ENCODE measurements around the gene FRMD1.
A peak's percentile ranks its signal among the peaks of the same experiment; 100 is the strongest.

The FRMD1 gene

GRCh38 chr6:168045141-168045691 is 33.8 kb downstream of the FRMD1 start:
- Histone ChIP-seq H3K9me3 (ENCODE audit: control insufficient read depth in 5 of 5, low read length in 5 of 5) (peaks cover 0 to 21% (median 14%) of the 10 kb centered on the region in 5 donors), H3K36me3 (ENCODE audit: control insufficient read depth in 5 of 5, insufficient read depth in 5 of 5, low read length in 5 of 5) (no peaks in the 10 kb centered on the region), H3K27ac (ENCODE audit: low read depth, low read length) (peak overlapping the region; percentile 65), H3K4me3 (ENCODE audit: low read depth in 1 of 5, low read length in 5 of 5) (peak overlapping the region in 1 of 5 donors; percentile 81), H3K4me1 (ENCODE audit: control insufficient read depth in 5 of 5, insufficient read depth in 5 of 5, low read length in 5 of 5) (peaks cover 0 to 49% (median 15%) of the 10 kb centered on the region in 5 donors), H3K27me3 (ENCODE audit: control insufficient read depth in 5 of 5, insufficient read depth in 4 of 5, low read length in 5 of 5) (no peaks in the 10 kb centered on the region), H3K9ac (ENCODE audit: low read length in 5 of 5) (peak overlapping the region in 2 of 5 donors; percentile 25 to 51)

GRCh38 chr6:168044521-168045130 is 34.4 kb downstream of the FRMD1 start:
- Histone ChIP-seq H3K4me1 (ENCODE audit: control insufficient read depth in 5 of 5, insufficient read depth in 5 of 5, low read length in 5 of 5) (peaks cover 0 to 43% (median 9%) of the 10 kb centered on the region in 5 donors), H3K4me3 (ENCODE audit: low read depth in 1 of 5, low read length in 5 of 5) (peak overlapping the region in 1 of 5 donors; percentile 81), H3K9ac (ENCODE audit: low read length in 5 of 5) (peak overlapping the region in 1 of 5 donors; percentile 51), H3K27ac (ENCODE audit: low read depth, low read length) (peak overlapping the region; percentile 65), H3K36me3 (ENCODE audit: control insufficient read depth in 5 of 5, insufficient read depth in 5 of 5, low read length in 5 of 5) (no peaks in the 10 kb centered on the region), H3K27me3 (ENCODE audit: control insufficient read depth in 5 of 5, insufficient read depth in 4 of 5, low read length in 5 of 5) (no peaks in the 10 kb centered on the region), H3K9me3 (ENCODE audit: control insufficient read depth in 5 of 5, low read length in 5 of 5) (peaks cover 3 to 26% (median 18%) of the 10 kb centered on the region in 5 donors)

- Histone ChIP-seq H3K9ac (ENCODE audit: low read length in 5 of 5) (peak overlapping the region in 4 of 5 donors; percentile 11 to 75 (median 24)), H3K4me3 (ENCODE audit: low read depth in 1 of 5, low read length in 5 of 5) (peak overlapping the region in 3 of 5 donors; percentile 45 to 81 (median 62))
Observed at GRCh38 chr6:168043848-168044415, 35.1 kb downstream of the FRMD1 start.

GRCh38 chr6:168043193-168043847 is 35.7 kb downstream of the FRMD1 start:
- Histone ChIP-seq H3K9me3 (ENCODE audit: control insufficient read depth in 5 of 5, low read length in 5 of 5) (peaks cover 6 to 37% (median 24%) of the 10 kb centered on the region in 5 donors), H3K27ac (ENCODE audit: low read depth, low read length) (peak overlapping the region; percentile 69), H3K4me1 (ENCODE audit: control insufficient read depth in 5 of 5, insufficient read depth in 5 of 5, low read length in 5 of 5) (peaks cover 0 to 39% (median 9%) of the 10 kb centered on the region in 5 donors), H3K4me3 (ENCODE audit: low read depth in 1 of 5, low read length in 5 of 5) (peak overlapping the region in 3 of 5 donors; percentile 45 to 81 (median 62)), H3K36me3 (ENCODE audit: control insufficient read depth in 5 of 5, insufficient read depth in 5 of 5, low read length in 5 of 5) (no peaks in the 10 kb centered on the region), H3K9ac (ENCODE audit: low read length in 5 of 5) (peak overlapping the region in 4 of 5 donors; percentile 11 to 75 (median 34)), H3K27me3 (ENCODE audit: control insufficient read depth in 5 of 5, insufficient read depth in 4 of 5, low read length in 5 of 5) (no peaks in the 10 kb centered on the region)

More at GRCh38 chr6:168043848-168044415, 35.1 kb downstream of the FRMD1 start:
- peak overlapping the region; percentile 69 for H3K27ac ChIP-seq (ENCODE audit: low read depth, low read length)
- H3K27me3 ChIP-seq (ENCODE audit: control insufficient read depth in 5 of 5, insufficient read depth in 4 of 5, low read length in 5 of 5) = no peaks in the 10 kb centered on the region
- H3K4me1 ChIP-seq (ENCODE audit: control insufficient read depth in 5 of 5, insufficient read depth in 5 of 5, low read length in 5 of 5) = peaks cover 0 to 39% (median 9%) of the 10 kb centered on the region in 5 donors
- no peaks in the 10 kb centered on the region for H3K36me3 ChIP-seq (ENCODE audit: control insufficient read depth in 5 of 5, insufficient read depth in 5 of 5, low read length in 5 of 5)
- peaks cover 6 to 32% (median 22%) of the 10 kb centered on the region in 5 donors for H3K9me3 ChIP-seq (ENCODE audit: control insufficient read depth in 5 of 5, low read length in 5 of 5)

GRCh38 chr6:168042426-168043192 is 36.4 kb downstream of the FRMD1 start:
- no peaks in the 10 kb centered on the region for H3K27me3 ChIP-seq (ENCODE audit: control insufficient read depth in 5 of 5, insufficient read depth in 4 of 5, low read length in 5 of 5)
- peak overlapping the region; percentile 69 for H3K27ac ChIP-seq (ENCODE audit: low read depth, low read length)

GRCh38 chr6:168041928-168042327 is 37.1 kb downstream of the FRMD1 start:
- peak overlapping the region; percentile 30 to 81 (median 45) for H3K4me3 ChIP-seq (ENCODE audit: low read depth in 1 of 5, low read length in 5 of 5)
- H3K36me3 ChIP-seq (ENCODE audit: control insufficient read depth in 5 of 5, insufficient read depth in 5 of 5, low read length in 5 of 5) = no peaks in the 10 kb centered on the region
- peaks cover 0 to 46% (median 9%) of the 10 kb centered on the region in 5 donors for H3K4me1 ChIP-seq (ENCODE audit: control insufficient read depth in 5 of 5, insufficient read depth in 5 of 5, low read length in 5 of 5)
- peak overlapping the region; percentile 69 for H3K27ac ChIP-seq (ENCODE audit: low read depth, low read length)
- H3K9ac ChIP-seq (ENCODE audit: low read length in 5 of 5) = peak overlapping the region in 2 of 5 donors; percentile 39 to 75
- no peaks in the 10 kb centered on the region for H3K27me3 ChIP-seq (ENCODE audit: control insufficient read depth in 5 of 5, insufficient read depth in 4 of 5, low read length in 5 of 5)
- peaks cover 6 to 37% (median 24%) of the 10 kb centered on the region in 5 donors for H3K9me3 ChIP-seq (ENCODE audit: control insufficient read depth in 5 of 5, low read length in 5 of 5)

More at GRCh38 chr6:168042426-168043192, 36.4 kb downstream of the FRMD1 start:
- peak overlapping the region; percentile 1 to 81 (median 45) for H3K4me3 ChIP-seq (ENCODE audit: low read depth in 1 of 5, low read length in 5 of 5)
- no peaks in the 10 kb centered on the region for H3K36me3 ChIP-seq (ENCODE audit: control insufficient read depth in 5 of 5, insufficient read depth in 5 of 5, low read length in 5 of 5)
- peak overlapping the region in 3 of 5 donors; percentile 39 to 75 (median 47) for H3K9ac ChIP-seq (ENCODE audit: low read length in 5 of 5)
- H3K9me3 ChIP-seq (ENCODE audit: control insufficient read depth in 5 of 5, low read length in 5 of 5) = peaks cover 6 to 37% (median 24%) of the 10 kb centered on the region in 5 donors
- H3K4me1 ChIP-seq (ENCODE audit: control insufficient read depth in 5 of 5, insufficient read depth in 5 of 5, low read length in 5 of 5) = peaks cover 0 to 43% (median 9%) of the 10 kb centered on the region in 5 donors

- Histone ChIP-seq H3K36me3 (ENCODE audit: control insufficient read depth in 5 of 5, insufficient read depth in 5 of 5, low read length in 5 of 5) (no peaks in the 10 kb centered on the region), H3K9ac (ENCODE audit: low read length in 5 of 5) (no peak overlapping the region), H3K27me3 (ENCODE audit: control insufficient read depth in 5 of 5, insufficient read depth in 4 of 5, low read length in 5 of 5) (peaks cover 0 to 6% (median 1%) of the 10 kb centered on the region in 5 donors), H3K9me3 (ENCODE audit: control insufficient read depth in 5 of 5, low read length in 5 of 5) (peaks cover 6 to 37% (median 24%) of the 10 kb centered on the region in 5 donors), H3K4me3 (ENCODE audit: low read depth in 1 of 5, low read length in 5 of 5) (peak overlapping the region in 1 of 5 donors; percentile 15), H3K27ac (ENCODE audit: low read depth, low read length) (peak overlapping the region; percentile 46), H3K4me1 (ENCODE audit: control insufficient read depth in 5 of 5, insufficient read depth in 5 of 5, low read length in 5 of 5) (peaks cover 0 to 46% (median 11%) of the 10 kb centered on the region in 5 donors)
Observed at GRCh38 chr6:168040856-168041496, 38.0 kb downstream of the FRMD1 start.

- Histone ChIP-seq H3K4me1 (ENCODE audit: control insufficient read depth in 5 of 5, insufficient read depth in 5 of 5, low read length in 5 of 5) (peaks cover 2 to 45% (median 16%) of the 10 kb centered on the region in 5 donors), H3K27ac (ENCODE audit: low read depth, low read length) (no peak overlapping the region), H3K27me3 (ENCODE audit: control insufficient read depth in 5 of 5, insufficient read depth in 4 of 5, low read length in 5 of 5) (peaks cover 0 to 8% (median 4%) of the 10 kb centered on the region in 5 donors), H3K36me3 (ENCODE audit: control insufficient read depth in 5 of 5, insufficient read depth in 5 of 5, low read length in 5 of 5) (no peaks in the 10 kb centered on the region), H3K9me3 (ENCODE audit: control insufficient read depth in 5 of 5, low read length in 5 of 5) (peaks cover 6 to 37% (median 24%) of the 10 kb centered on the region in 5 donors), H3K4me3 (ENCODE audit: low read depth in 1 of 5, low read length in 5 of 5) (peak overlapping the region in 1 of 5 donors; percentile 14), H3K9ac (ENCODE audit: low read length in 5 of 5) (no peak overlapping the region)
Observed at GRCh38 chr6:168039849-168040248, 39.2 kb downstream of the FRMD1 start.

- Histone ChIP-seq H3K4me1 (ENCODE audit: control insufficient read depth in 5 of 5, insufficient read depth in 5 of 5, low read length in 5 of 5) (peaks cover 2 to 45% (median 16%) of the 10 kb centered on the region in 5 donors), H3K9ac (ENCODE audit: low read length in 5 of 5) (no peak overlapping the region), H3K27ac (ENCODE audit: low read depth, low read length) (no peak overlapping the region), H3K27me3 (ENCODE audit: control insufficient read depth in 5 of 5, insufficient read depth in 4 of 5, low read length in 5 of 5) (peaks cover 0 to 8% (median 4%) of the 10 kb centered on the region in 5 donors), H3K36me3 (ENCODE audit: control insufficient read depth in 5 of 5, insufficient read depth in 5 of 5, low read length in 5 of 5) (no peaks in the 10 kb centered on the region), H3K9me3 (ENCODE audit: control insufficient read depth in 5 of 5, low read length in 5 of 5) (peaks cover 6 to 37% (median 24%) of the 10 kb centered on the region in 5 donors), H3K4me3 (ENCODE audit: low read depth in 1 of 5, low read length in 5 of 5) (no peak overlapping the region)
Observed at GRCh38 chr6:168039301-168039700, 39.7 kb downstream of the FRMD1 start.
